GM23338 (cell line): ENCODE measurements around the gene CACNA2D3. TPM values are rescaled to one million over a fixed set of nuclear protein-coding genes. Genes with fewer than 3 reads are reported as not detected.

ENCODE experiments used
- ATAC-seq: fragments of 200-7000 bp; cut with Tn5 transposase; 3 replicates; pipeline ENCODE4 v1.9.1; 2020
- DNase-seq: peaks from one replicate; pipeline ENCODE4 v3.0.0-alpha.2; 2015; ENCODE audit warnings: low spot score
- H2AFZ ChIP-seq: fragments of 200-600 bp; sonication (generic); 2 replicates; pipeline ENCODE4 v1.8.0; 2016; ENCODE audit warnings: antibody characterized with exemption, mild to moderate bottlenecking, moderate library complexity
- H3F3A ChIP-seq: fragments of 200-600 bp; sonication (generic); replicated peaks from 2 replicates; pipeline ENCODE4 v1.8.0; 2017; ENCODE audit warnings: antibody characterized with exemption, mixed run types, low read depth
- H3K27ac ChIP-seq: fragments of 200-600 bp; sonication (generic); 2 replicates; pipeline ENCODE4 v1.6.1; 2016; ENCODE audit warnings: low read depth
- H3K27me3 ChIP-seq: fragments of 200-600 bp; sonication (generic); 2 replicates; pipeline ENCODE4 v1.8.0; 2016; ENCODE audit warnings: mild to moderate bottlenecking, mixed run types, moderate library complexity; ENCODE audit not compliant: insufficient read depth
- H3K36me3 ChIP-seq: fragments of 200-600 bp; sonication (generic); 2 replicates; pipeline ENCODE4 v1.8.0; 2016; ENCODE audit warnings: mild to moderate bottlenecking; ENCODE audit not compliant: insufficient read depth
- H3K4me1 ChIP-seq: fragments of 200-600 bp; sonication (generic); 2 replicates; pipeline ENCODE4 v1.8.0; 2016; ENCODE audit warnings: mild to moderate bottlenecking, moderate library complexity; ENCODE audit not compliant: insufficient read depth
- H3K4me2 ChIP-seq: fragments of 200-600 bp; sonication (generic); 2 replicates; pipeline ENCODE4 v1.7.1; 2017; ENCODE audit warnings: mixed run types
- H3K4me3 ChIP-seq: fragments of 200-600 bp; sonication (generic); 2 replicates; pipeline ENCODE4 v1.6.1; 2016; ENCODE audit warnings: mixed run types
- H3K79me2 ChIP-seq: fragments of 200-600 bp; sonication (generic); replicated peaks from 2 replicates; pipeline ENCODE4 v1.8.0; 2017; ENCODE audit warnings: mild to moderate bottlenecking; ENCODE audit not compliant: insufficient read depth
- H3K9me2 ChIP-seq: fragments of 200-600 bp; sonication (generic); 2 replicates; pipeline ENCODE4 v1.8.0; 2017; ENCODE audit not compliant: insufficient read depth
- H4K20me1 ChIP-seq: fragments of 200-600 bp; sonication (generic); replicated peaks from 2 replicates; pipeline ENCODE4 v1.8.0; 2017; ENCODE audit warnings: mild to moderate bottlenecking; ENCODE audit not compliant: insufficient read depth
- H3K27ac Mint-ChIP-seq: 2 replicates; pipeline ENCODE4 v1.8.0; 2020; ENCODE audit warnings: inconsistent platforms, mild to moderate bottlenecking, moderate library complexity, mixed read lengths
- H3K27me3 Mint-ChIP-seq: 3 replicates; pipeline ENCODE4 v1.8.0; 2022; ENCODE audit warnings: low read depth, mild to moderate bottlenecking, moderate library complexity, mixed read lengths, inconsistent platforms; ENCODE audit not compliant: insufficient read depth, poor library complexity
- H3K36me3 Mint-ChIP-seq: 3 replicates; pipeline ENCODE4 v1.8.0; 2021; ENCODE audit warnings: low read depth, mild to moderate bottlenecking, inconsistent platforms, moderate library complexity, mixed read lengths
- H3K4me1 Mint-ChIP-seq: 3 replicates; pipeline ENCODE4 v1.8.0; 2020; ENCODE audit warnings: mild to moderate bottlenecking, inconsistent platforms, mixed read lengths
- H3K4me3 Mint-ChIP-seq: 3 replicates; pipeline ENCODE4 v1.8.0; 2021; ENCODE audit warnings: moderate library complexity, mild to moderate bottlenecking, inconsistent platforms, mixed read lengths
- H3K9me3 Mint-ChIP-seq: 3 replicates; pipeline ENCODE4 v1.8.0; 2020; ENCODE audit warnings: moderate library complexity, mild to moderate bottlenecking, inconsistent platforms, mixed read lengths
- CREB1 ChIP-seq: fragments of 250-450 bp; sonication (Bioruptor Pico); IDR thresholded peaks from 2 replicates; pipeline ENCODE4 v1.5.0; 2020; ENCODE audit warnings: low read depth, mild to moderate bottlenecking, moderate library complexity
- EZH2 ChIP-seq: fragments of 200-600 bp; sonication (generic); IDR thresholded peaks from one replicate; pipeline ENCODE4 v1.8.0; 2017; ENCODE audit warnings: antibody characterized with exemption, mild to moderate bottlenecking, low read depth; ENCODE audit not compliant: unreplicated experiment
- EZH2phosphoT487 ChIP-seq: fragments of 200-600 bp; sonication (generic); IDR thresholded peaks from one replicate; pipeline ENCODE4 v1.8.1; 2018; ENCODE audit warnings: antibody characterized with exemption; ENCODE audit not compliant: unreplicated experiment
- JUNB ChIP-seq: IDR thresholded peaks from one replicate; pipeline ENCODE4 v1.6.1; 2016; ENCODE audit warnings: antibody characterized with exemption; ENCODE audit not compliant: unreplicated experiment
- NANOG ChIP-seq: IDR thresholded peaks from 2 replicates; pipeline ENCODE4 v1.6.1; 2016; ENCODE audit warnings: antibody characterized with exemption, borderline replicate concordance
- POLR2AphosphoS5 ChIP-seq: IDR thresholded peaks from 2 replicates; pipeline ENCODE4 v1.6.1; 2016; ENCODE audit warnings: antibody characterized with exemption, low read depth
- REST ChIP-seq: IDR thresholded peaks from one replicate; pipeline ENCODE4 v1.6.1; 2018; ENCODE audit warnings: antibody characterized with exemption; ENCODE audit not compliant: unreplicated experiment
- ZNF114 ChIP-seq: fragments of 250-450 bp; sonication (Bioruptor Pico); IDR thresholded peaks from 2 replicates; pipeline ENCODE4 v1.5.0; 2020; ENCODE audit warnings: mild to moderate bottlenecking, moderate library complexity
- ZNF331 ChIP-seq: fragments of 250-450 bp; sonication (Bioruptor Pico); IDR thresholded peaks from 2 replicates; pipeline ENCODE4 v1.5.0; 2020; ENCODE audit warnings: low read depth, mild to moderate bottlenecking, moderate library complexity
- polyA plus RNA-seq: library from polyadenylated mRNA; unstranded; fragments of >200 nt; fragmentation: Nextera tagmentation; extraction: Ambion mirVana; gene quantifications from 2 replicates; pipeline ENCODE4 v1.2.1, GENCODE V29; 2016
- total RNA-seq: library from RNA; depleted of rRNA; stranded (reverse); fragments of >200 nt; shearing (Covaris generic); gene quantifications from 2 replicates; pipeline ENCODE4 v1.2.3, GENCODE V29; 2014
- TF ChIP-seq, protein P1 (sequence below), 2 experiments: fragments of 200-600 bp in 1 of 2; sonication (generic) in 1 of 2; conservative IDR thresholded peaks; 2 replicates each; pipeline versions ENCODE4 v1.5.1 to v1.6.1; 2016 to 2017; ENCODE audit warnings: antibody characterized with exemption in 2 of 2, low read depth in 2 of 2, mild to moderate bottlenecking in 2 of 2, moderate library complexity in 1 of 2
- TF ChIP-seq, protein P2 (sequence below): IDR thresholded peaks from 2 replicates; pipeline ENCODE4 v1.6.1; 2016; ENCODE audit warnings: antibody characterized with exemption
- TF ChIP-seq, protein P3 (sequence below): fragments of 250-450 bp; sonication (Bioruptor Pico); IDR thresholded peaks from 2 replicates; pipeline ENCODE4 v1.5.0; 2020; ENCODE audit warnings: mild to moderate bottlenecking, moderate library complexity

CACNA2D3 gene
- total and polyA plus RNA-seq, 2 experiments from 2014 or later: 2.2 to 2.3 TPM

- TF ChIP-seq REST: no peak
Observed at GRCh38 chr3:54159917-54160316, 37.6 kb downstream of the CACNA2D3 start (continued).

- no peak overlapping the region for H3K4me2 ChIP-seq
- no peaks in the 10 kb centered on the region for H3K36me3 Mint-ChIP-seq
- H3K79me2 ChIP-seq: no peaks in the 10 kb centered on the region
- DNase-seq: no peak
- no peak overlapping the region for H3K4me3 Mint-ChIP-seq
- no peak overlapping the region for H3K27ac Mint-ChIP-seq
- H3K27me3 Mint-ChIP-seq: no peaks in the 10 kb centered on the region
- H3F3A ChIP-seq: no peaks in the 10 kb centered on the region
- peaks cover 18% of the 10 kb centered on the region for H3K9me2 ChIP-seq
- no peak overlapping the region for H2AFZ ChIP-seq
- H4K20me1 ChIP-seq: no peaks in the 10 kb centered on the region
- H3K9me3 Mint-ChIP-seq: no peaks in the 10 kb centered on the region
- no peaks in the 10 kb centered on the region for H3K27me3 ChIP-seq
- peaks cover 11% of the 10 kb centered on the region for H3K4me1 Mint-ChIP-seq
- H3K4me3 ChIP-seq: no peak overlapping the region
- H3K36me3 ChIP-seq: no peaks in the 10 kb centered on the region
- no peak overlapping the region for H3K27ac ChIP-seq
- no peak for ATAC-seq
- peaks cover 9% of the 10 kb centered on the region for H3K4me1 ChIP-seq
- TF ChIP-seq, protein P1, sequence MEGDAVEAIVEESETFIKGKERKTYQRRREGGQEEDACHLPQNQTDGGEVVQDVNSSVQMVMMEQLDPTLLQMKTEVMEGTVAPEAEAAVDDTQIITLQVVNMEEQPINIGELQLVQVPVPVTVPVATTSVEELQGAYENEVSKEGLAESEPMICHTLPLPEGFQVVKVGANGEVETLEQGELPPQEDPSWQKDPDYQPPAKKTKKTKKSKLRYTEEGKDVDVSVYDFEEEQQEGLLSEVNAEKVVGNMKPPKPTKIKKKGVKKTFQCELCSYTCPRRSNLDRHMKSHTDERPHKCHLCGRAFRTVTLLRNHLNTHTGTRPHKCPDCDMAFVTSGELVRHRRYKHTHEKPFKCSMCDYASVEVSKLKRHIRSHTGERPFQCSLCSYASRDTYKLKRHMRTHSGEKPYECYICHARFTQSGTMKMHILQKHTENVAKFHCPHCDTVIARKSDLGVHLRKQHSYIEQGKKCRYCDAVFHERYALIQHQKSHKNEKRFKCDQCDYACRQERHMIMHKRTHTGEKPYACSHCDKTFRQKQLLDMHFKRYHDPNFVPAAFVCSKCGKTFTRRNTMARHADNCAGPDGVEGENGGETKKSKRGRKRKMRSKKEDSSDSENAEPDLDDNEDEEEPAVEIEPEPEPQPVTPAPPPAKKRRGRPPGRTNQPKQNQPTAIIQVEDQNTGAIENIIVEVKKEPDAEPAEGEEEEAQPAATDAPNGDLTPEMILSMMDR (conservative IDR thresholded peaks at IDR 0.05; ENCODE audit: low read depth in 2 of 2): no peak
- TF ChIP-seq, protein P2, sequence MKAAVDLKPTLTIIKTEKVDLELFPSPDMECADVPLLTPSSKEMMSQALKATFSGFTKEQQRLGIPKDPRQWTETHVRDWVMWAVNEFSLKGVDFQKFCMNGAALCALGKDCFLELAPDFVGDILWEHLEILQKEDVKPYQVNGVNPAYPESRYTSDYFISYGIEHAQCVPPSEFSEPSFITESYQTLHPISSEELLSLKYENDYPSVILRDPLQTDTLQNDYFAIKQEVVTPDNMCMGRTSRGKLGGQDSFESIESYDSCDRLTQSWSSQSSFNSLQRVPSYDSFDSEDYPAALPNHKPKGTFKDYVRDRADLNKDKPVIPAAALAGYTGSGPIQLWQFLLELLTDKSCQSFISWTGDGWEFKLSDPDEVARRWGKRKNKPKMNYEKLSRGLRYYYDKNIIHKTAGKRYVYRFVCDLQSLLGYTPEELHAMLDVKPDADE: no peak
- TF ChIP-seq NANOG (no peak), ZNF114 (CRISPR knock-in tag) (no peak), ZNF331 (CRISPR knock-in tag) (no peak), CREB1 (CRISPR knock-in tag) (no peak), JUNB (no peak), POLR2AphosphoS5 (no peak), EZH2phosphoT487 (no peak), EZH2 (no peak)
- TF ChIP-seq, protein P3, sequence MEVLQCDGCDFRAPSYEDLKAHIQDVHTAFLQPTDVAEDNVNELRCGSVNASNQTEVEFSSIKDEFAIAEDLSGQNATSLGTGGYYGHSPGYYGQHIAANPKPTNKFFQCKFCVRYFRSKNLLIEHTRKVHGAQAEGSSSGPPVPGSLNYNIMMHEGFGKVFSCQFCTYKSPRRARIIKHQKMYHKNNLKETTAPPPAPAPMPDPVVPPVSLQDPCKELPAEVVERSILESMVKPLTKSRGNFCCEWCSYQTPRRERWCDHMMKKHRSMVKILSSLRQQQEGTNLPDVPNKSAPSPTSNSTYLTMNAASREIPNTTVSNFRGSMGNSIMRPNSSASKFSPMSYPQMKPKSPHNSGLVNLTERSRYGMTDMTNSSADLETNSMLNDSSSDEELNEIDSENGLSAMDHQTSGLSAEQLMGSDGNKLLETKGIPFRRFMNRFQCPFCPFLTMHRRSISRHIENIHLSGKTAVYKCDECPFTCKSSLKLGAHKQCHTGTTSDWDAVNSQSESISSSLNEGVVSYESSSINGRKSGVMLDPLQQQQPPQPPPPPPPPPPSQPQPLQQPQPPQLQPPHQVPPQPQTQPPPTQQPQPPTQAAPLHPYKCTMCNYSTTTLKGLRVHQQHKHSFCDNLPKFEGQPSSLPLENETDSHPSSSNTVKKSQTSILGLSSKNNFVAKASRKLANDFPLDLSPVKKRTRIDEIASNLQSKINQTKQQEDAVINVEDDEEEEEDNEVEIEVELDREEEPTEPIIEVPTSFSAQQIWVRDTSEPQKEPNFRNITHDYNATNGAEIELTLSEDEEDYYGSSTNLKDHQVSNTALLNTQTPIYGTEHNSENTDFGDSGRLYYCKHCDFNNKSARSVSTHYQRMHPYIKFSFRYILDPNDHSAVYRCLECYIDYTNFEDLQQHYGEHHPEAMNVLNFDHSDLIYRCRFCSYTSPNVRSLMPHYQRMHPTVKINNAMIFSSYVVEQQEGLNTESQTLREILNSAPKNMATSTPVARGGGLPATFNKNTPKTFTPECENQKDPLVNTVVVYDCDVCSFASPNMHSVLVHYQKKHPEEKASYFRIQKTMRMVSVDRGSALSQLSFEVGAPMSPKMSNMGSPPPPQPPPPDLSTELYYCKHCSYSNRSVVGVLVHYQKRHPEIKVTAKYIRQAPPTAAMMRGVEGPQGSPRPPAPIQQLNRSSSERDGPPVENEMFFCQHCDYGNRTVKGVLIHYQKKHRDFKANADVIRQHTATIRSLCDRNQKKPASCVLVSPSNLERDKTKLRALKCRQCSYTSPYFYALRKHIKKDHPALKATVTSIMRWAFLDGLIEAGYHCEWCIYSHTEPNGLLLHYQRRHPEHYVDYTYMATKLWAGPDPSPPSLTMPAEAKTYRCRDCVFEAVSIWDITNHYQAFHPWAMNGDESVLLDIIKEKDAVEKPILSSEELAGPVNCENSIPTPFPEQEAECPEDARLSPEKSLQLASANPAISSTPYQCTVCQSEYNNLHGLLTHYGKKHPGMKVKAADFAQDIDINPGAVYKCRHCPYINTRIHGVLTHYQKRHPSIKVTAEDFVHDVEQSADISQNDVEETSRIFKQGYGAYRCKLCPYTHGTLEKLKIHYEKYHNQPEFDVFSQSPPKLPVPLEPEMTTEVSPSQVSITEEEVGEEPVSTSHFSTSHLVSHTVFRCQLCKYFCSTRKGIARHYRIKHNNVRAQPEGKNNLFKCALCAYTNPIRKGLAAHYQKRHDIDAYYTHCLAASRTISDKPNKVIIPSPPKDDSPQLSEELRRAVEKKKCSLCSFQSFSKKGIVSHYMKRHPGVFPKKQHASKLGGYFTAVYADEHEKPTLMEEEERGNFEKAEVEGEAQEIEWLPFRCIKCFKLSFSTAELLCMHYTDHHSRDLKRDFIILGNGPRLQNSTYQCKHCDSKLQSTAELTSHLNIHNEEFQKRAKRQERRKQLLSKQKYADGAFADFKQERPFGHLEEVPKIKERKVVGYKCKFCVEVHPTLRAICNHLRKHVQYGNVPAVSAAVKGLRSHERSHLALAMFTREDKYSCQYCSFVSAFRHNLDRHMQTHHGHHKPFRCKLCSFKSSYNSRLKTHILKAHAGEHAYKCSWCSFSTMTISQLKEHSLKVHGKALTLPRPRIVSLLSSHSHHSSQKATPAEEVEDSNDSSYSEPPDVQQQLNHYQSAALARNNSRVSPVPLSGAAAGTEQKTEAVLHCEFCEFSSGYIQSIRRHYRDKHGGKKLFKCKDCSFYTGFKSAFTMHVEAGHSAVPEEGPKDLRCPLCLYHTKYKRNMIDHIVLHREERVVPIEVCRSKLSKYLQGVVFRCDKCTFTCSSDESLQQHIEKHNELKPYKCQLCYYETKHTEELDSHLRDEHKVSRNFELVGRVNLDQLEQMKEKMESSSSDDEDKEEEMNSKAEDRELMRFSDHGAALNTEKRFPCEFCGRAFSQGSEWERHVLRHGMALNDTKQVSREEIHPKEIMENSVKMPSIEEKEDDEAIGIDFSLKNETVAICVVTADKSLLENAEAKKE (CRISPR knock-in tag): no peak
Observed at GRCh38 chr3:54163441-54163840, 41.1 kb downstream of the CACNA2D3 start.
